Neuron (in vitro differentiated cells): ENCODE measurements around the gene CDH12.
"Not testable (repeated sequence)": the region's sequence is repeated elsewhere in the genome, so short reads cannot be mapped to it uniquely, and the experiment has no call there.

Experiments
- H2AFZ ChIP-seq: one replicate; pipeline ENCODE4 v1.6.1; 2013; ENCODE audit warnings: low read depth, mild to moderate bottlenecking, inconsistent platforms, low read length, moderate library complexity
- H3K27me3 ChIP-seq: one replicate; pipeline ENCODE4 v1.6.1; 2013; ENCODE audit warnings: low read length; ENCODE audit not compliant: insufficient read depth
- H3K36me3 ChIP-seq: one replicate; pipeline ENCODE4 v1.6.1; 2013; ENCODE audit warnings: low read length; ENCODE audit not compliant: insufficient read depth
- H3K4me1 ChIP-seq: one replicate; pipeline ENCODE4 v1.6.1; 2013; ENCODE audit warnings: low read length; ENCODE audit not compliant: insufficient read depth
- H3K4me3 ChIP-seq: 2 replicates; pipeline ENCODE4 v1.5.1; 2013; ENCODE audit warnings: mild to moderate bottlenecking, low read length, moderate library complexity
- H3K9me3 ChIP-seq: one replicate; pipeline ENCODE4 v1.6.1; 2013; ENCODE audit warnings: low read length

The CDH12 gene

GRCh38 chr5:22615964-22616363 lies 237.2 kb downstream of the CDH12 start:
- Histone ChIP-seq H3K27me3 (no peaks in the 10 kb centered on the region), H3K9me3 (no peaks in the 10 kb centered on the region), H3K36me3 (no peaks in the 10 kb centered on the region), H3K4me1 (peaks cover 7% of the 10 kb centered on the region), H3K4me3 (no peak overlapping the region), H2AFZ (no peak overlapping the region)

GRCh38 chr5:22614486-22615094 lies 238.6 kb downstream of the CDH12 start:
- Histone ChIP-seq H3K27me3 (no peaks in the 10 kb centered on the region), H2AFZ (peak overlapping the region; percentile 3), H3K36me3 (no peaks in the 10 kb centered on the region), H3K9me3 (no peaks in the 10 kb centered on the region), H3K4me3 (no peak overlapping the region), H3K4me1 (peaks cover 7% of the 10 kb centered on the region)

GRCh38 chr5:22612928-22613327 lies 240.2 kb downstream of the CDH12 start:
- H3K27me3 ChIP-seq: no peaks in the 10 kb centered on the region
- no peak overlapping the region for H3K4me3 ChIP-seq
- H3K36me3 ChIP-seq: no peaks in the 10 kb centered on the region
- no peak overlapping the region for H2AFZ ChIP-seq
- H3K9me3 ChIP-seq: peaks cover under 1% of the 10 kb centered on the region
- H3K4me1 ChIP-seq: peaks cover 7% of the 10 kb centered on the region

DNA sequence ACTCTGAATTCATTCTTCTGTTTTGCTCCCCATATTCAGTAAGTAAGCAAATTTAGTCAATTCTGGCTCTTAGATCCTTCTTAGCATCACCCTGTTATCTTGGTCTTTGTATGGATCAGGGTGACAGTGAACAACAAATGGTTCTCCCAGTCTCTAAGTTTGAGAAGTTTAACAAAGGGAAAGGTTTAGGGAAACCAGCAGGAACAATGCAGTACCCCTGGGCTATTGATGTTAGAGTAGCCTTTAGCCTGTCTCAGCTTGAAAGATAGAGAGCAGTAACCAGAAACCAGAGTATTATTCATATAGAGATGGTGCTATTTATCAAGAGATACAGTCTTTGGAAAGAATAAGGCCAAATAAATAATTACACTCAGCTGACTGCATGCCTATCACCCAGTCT lies 241.8 kb downstream of the CDH12 start:
- Histone ChIP-seq H3K4me1 (peaks cover 7% of the 10 kb centered on the region), H3K4me3 (no peak overlapping the region), H2AFZ (no peak overlapping the region), H3K36me3 (no peaks in the 10 kb centered on the region), H3K9me3 (peaks cover 5% of the 10 kb centered on the region), H3K27me3 (no peaks in the 10 kb centered on the region)

DNA sequence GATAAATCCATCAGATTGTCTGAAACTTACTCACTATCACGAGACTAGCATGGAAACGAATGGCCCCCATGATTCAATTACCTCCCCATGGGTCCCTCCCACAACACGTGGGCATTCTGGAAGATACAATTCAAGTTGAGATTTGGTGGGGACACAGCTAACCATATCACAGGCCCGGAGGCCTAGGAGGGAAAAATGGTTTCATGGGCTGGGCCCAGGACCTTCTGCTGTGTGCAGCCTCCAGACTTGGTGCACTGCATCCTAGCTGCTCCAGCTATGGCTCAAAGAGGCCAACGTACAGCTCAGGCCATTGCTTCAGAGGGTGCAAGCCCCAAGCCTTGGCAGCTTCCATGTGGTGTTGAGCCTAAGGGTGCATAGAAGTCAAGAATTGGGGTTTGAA lies 245.6 kb downstream of the CDH12 start:
- H2AFZ ChIP-seq, H3K4me3 ChIP-seq, H3K9me3 ChIP-seq, H3K4me1 ChIP-seq, H3K27me3 ChIP-seq, H3K36me3 ChIP-seq: not testable (repeated sequence)

GRCh38 chr5:22605473-22605872 lies 247.7 kb downstream of the CDH12 start:
- Histone ChIP-seq H3K36me3 (no peaks in the 10 kb centered on the region), H3K27me3 (no peaks in the 10 kb centered on the region), H3K4me1 (no peaks in the 10 kb centered on the region), H3K4me3 (no peak overlapping the region), H2AFZ (no peak overlapping the region), H3K9me3 (peaks cover 6% of the 10 kb centered on the region)

- Histone ChIP-seq H3K4me1 (no peaks in the 10 kb centered on the region), H3K36me3 (no peaks in the 10 kb centered on the region), H2AFZ (no peak overlapping the region), H3K27me3 (no peaks in the 10 kb centered on the region), H3K4me3 (no peak overlapping the region), H3K9me3 (peaks cover 6% of the 10 kb centered on the region)
Observed at GRCh38 chr5:22604711-22605110, 248.4 kb downstream of the CDH12 start.

DNA sequence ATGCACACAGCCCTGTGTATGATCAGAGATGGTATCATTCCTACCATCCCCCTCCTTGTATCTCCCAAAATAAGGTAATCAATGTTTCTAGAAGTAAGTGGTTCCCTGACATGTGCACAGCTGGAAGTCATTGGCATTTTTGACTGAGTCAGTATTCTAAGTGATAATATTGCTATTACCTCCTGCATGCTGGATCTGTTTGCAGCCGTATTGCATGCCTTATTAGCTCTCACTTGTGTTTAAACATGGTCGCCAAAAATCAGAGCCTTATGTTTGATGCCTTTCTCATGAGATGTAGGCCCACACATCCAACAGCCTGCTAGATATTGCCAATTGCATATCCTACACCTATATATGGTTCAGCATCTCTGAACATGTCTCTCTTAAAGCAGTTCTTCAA lies 254.3 kb downstream of the CDH12 start:
- Histone ChIP-seq H3K9me3 (no peaks in the 10 kb centered on the region), H3K36me3 (no peaks in the 10 kb centered on the region), H3K4me3 (no peak overlapping the region), H3K4me1 (no peaks in the 10 kb centered on the region), H2AFZ (no peak overlapping the region), H3K27me3 (no peaks in the 10 kb centered on the region)

DNA sequence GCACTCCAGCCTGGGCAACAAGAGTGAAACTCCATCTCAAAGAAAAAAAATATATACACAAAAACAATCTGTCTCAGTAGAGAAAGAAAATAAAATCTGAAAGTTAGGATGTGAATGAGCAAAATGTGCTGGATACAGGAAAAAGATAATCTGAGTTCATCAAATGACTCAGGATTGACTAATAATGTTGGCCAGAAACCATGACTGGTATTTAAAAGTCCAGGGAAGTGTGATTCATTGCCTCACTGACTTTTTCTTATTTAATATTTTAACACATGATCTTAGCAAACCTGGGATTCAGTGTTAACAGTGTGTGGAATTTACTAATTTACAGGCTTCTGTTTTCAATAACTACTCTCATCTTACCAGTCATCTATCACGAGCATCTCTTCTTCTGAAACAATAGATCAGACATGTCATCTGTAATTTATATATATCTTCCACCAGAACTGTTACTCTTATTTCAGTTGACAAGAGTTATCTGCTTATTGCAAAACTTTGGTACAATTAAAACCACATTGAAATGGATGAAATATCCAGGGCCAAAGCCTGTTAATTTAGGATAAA lies 256.7 kb downstream of the CDH12 start:
- Histone ChIP-seq H3K27me3 (no peaks in the 10 kb centered on the region), H2AFZ (no peak overlapping the region), H3K36me3 (no peaks in the 10 kb centered on the region), H3K9me3 (no peaks in the 10 kb centered on the region), H3K4me3 (no peak overlapping the region), H3K4me1 (no peaks in the 10 kb centered on the region)

- Histone ChIP-seq H3K27me3 (no peaks in the 10 kb centered on the region), H2AFZ (no peak overlapping the region), H3K9me3 (no peaks in the 10 kb centered on the region), H3K4me1 (no peaks in the 10 kb centered on the region), H3K4me3 (no peak overlapping the region), H3K36me3 (no peaks in the 10 kb centered on the region)
Observed at GRCh38 chr5:22594491-22594890, 258.7 kb downstream of the CDH12 start.

DNA sequence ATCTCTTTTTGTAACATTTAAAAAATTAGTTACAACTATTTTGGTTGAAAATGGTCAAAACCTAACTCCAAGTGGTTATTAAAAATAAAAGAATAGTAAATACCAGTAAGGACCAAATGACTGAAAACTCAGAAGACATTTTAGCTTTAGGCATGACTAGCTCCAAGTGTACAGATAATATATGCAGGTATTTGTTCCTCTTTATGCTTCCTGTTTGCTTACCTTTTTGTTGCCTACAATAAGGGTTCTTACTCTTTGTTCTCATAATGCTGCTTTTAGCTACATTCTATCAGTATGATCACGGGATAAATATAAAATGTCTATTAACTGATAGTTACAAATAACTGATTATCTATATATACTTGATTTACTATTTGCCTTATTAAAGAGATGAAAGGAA lies 259.6 kb downstream of the CDH12 start:
- H3K27me3 ChIP-seq: no peaks in the 10 kb centered on the region
- H3K36me3 ChIP-seq: no peaks in the 10 kb centered on the region
- no peak overlapping the region for H3K4me3 ChIP-seq
- H3K9me3 ChIP-seq: no peaks in the 10 kb centered on the region
- no peaks in the 10 kb centered on the region for H3K4me1 ChIP-seq
- no peak overlapping the region for H2AFZ ChIP-seq

GRCh38 chr5:22591461-22591860 lies 261.7 kb downstream of the CDH12 start:
- no peak overlapping the region for H2AFZ ChIP-seq
- H3K36me3 ChIP-seq: no peaks in the 10 kb centered on the region
- no peaks in the 10 kb centered on the region for H3K9me3 ChIP-seq
- H3K4me3 ChIP-seq: no peak overlapping the region
- H3K4me1 ChIP-seq: no peaks in the 10 kb centered on the region
- no peaks in the 10 kb centered on the region for H3K27me3 ChIP-seq

DNA sequence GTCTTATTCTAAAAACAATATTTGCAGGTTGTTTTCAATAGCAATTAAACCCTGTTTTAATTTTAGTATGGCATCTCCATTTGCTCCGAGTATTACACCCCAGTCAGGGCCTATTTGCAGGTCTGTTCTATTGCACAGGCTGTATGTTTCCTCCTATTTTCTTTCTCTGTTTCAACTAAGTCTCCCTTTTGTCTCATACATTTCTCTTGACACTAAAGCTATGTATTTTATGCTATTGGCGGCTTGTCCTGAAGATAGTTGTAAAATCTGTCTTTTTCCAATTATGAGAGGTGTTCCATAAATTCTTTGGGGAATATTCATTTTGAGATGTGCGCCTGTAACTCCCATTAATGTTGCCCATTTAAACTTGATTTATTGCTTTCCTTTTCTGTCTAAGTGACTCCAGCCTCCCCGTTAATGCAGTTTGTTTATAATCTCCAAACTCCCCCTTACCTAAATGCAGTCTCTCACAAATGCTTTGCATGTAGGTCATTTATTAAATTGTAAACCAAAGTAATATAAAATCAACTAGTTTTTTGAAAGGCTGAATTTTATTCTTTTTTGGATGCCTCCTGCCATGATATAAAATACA lies 262.4 kb downstream of the CDH12 start:
- H3K4me3 ChIP-seq: no peak overlapping the region
- H3K4me1 ChIP-seq: no peaks in the 10 kb centered on the region
- no peaks in the 10 kb centered on the region for H3K36me3 ChIP-seq
- H3K9me3 ChIP-seq: no peaks in the 10 kb centered on the region
- H3K27me3 ChIP-seq: no peaks in the 10 kb centered on the region
- H2AFZ ChIP-seq: no peak overlapping the region

DNA sequence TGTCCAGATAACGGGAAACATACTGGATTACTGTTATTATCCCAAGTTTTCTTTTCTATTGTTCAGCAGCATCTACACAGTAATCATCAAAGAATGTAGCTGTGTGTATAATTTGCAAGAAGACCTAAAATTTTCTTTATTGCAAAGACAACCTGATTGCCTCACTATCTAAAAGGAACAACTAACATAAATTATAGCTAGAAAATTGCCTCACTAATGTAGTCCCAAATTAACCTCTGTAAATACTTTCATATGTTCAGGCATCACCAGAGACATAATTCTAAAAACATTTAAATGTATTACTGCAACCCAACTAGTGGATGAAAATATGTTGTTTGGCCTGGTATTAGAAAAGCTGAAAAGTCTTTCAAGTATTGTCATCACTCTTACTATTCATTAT lies 275.4 kb downstream of the CDH12 start:
- H3K9me3 ChIP-seq: no peaks in the 10 kb centered on the region
- no peak overlapping the region for H2AFZ ChIP-seq
- H3K4me1 ChIP-seq: no peaks in the 10 kb centered on the region
- no peaks in the 10 kb centered on the region for H3K27me3 ChIP-seq
- no peak overlapping the region for H3K4me3 ChIP-seq
- H3K36me3 ChIP-seq: no peaks in the 10 kb centered on the region
